Ovary (tissue), 3 donors: ENCODE results near the gene SOAT1.

ENCODE experiments used
- EP300 ChIP-seq: sonication (generic); formaldehyde crosslinking; IDR thresholded peaks from one replicate; pipeline ENCODE4 v1.6.1; 2017; ENCODE audit warnings: antibody characterized with exemption
- POLR2A ChIP-seq: fragments of 450-650 bp; IDR thresholded peaks from one replicate; pipeline ENCODE4 v1.6.1; 2017; ENCODE audit warnings: antibody characterized with exemption, mild to moderate bottlenecking, moderate library complexity
- TF ChIP-seq, protein P1 (sequence below), 3 donors: fragments of 450-650 bp in 2 of 3; fragments of 200-600 bp in 1 of 3; IDR thresholded peaks; one replicate each; pipeline versions ENCODE4 v1.5.1 to v1.8.0; 2016 to 2022; ENCODE audit warnings: antibody characterized with exemption in 3 of 3, mild to moderate bottlenecking in 1 of 3
- donor health status: DM: no; HTN: no; CAD: no.

DNA sequence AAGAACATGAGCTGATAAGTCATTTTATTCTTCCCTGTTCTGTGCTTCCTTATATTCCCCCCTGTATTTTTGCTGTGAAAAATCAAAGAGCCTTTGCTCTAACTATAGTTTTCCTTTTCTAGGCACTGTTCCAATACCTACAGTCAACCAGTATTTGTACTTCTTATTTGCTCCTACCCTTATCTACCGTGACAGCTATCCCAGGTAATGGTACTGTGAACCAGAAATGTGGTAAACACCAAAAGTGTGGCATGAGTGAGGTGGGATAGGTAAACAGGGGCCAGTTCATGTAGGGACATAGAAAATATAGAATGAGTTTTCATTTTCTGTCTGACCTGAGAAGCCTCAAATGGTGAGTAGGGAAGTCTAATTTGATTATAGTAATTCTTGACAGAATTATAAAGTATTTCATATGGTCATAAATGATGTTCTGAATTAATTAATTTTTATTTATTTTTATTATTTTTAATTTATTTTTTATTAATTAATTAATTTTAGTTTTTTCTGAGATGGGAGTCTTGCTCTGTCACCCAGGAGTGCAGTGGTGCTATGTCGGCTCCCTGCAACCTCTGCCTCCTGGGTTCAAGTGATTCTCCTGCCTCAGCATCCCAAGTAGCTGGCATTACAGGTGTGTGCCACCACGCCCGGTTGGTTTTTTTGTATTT, 49.3 kb downstream of the SOAT1 start:
- TF ChIP-seq, protein P1, sequence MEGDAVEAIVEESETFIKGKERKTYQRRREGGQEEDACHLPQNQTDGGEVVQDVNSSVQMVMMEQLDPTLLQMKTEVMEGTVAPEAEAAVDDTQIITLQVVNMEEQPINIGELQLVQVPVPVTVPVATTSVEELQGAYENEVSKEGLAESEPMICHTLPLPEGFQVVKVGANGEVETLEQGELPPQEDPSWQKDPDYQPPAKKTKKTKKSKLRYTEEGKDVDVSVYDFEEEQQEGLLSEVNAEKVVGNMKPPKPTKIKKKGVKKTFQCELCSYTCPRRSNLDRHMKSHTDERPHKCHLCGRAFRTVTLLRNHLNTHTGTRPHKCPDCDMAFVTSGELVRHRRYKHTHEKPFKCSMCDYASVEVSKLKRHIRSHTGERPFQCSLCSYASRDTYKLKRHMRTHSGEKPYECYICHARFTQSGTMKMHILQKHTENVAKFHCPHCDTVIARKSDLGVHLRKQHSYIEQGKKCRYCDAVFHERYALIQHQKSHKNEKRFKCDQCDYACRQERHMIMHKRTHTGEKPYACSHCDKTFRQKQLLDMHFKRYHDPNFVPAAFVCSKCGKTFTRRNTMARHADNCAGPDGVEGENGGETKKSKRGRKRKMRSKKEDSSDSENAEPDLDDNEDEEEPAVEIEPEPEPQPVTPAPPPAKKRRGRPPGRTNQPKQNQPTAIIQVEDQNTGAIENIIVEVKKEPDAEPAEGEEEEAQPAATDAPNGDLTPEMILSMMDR (IDR thresholded peaks at IDR 0.05): no peak
- no peak for TF ChIP-seq POLR2A
- TF ChIP-seq EP300: no peak
